ENCODE data around the gene ARID1B. TPM values are rescaled to one million over a fixed set of nuclear protein-coding genes. Genes with fewer than 3 reads are reported as not detected.
A peak's percentile ranks its signal among the peaks of the same experiment; 100 is the strongest.

ARID1B gene
- total and polyA plus RNA-seq, 2 experiments from 2014 or later = 41.9 to 72.7 TPM

DNA sequence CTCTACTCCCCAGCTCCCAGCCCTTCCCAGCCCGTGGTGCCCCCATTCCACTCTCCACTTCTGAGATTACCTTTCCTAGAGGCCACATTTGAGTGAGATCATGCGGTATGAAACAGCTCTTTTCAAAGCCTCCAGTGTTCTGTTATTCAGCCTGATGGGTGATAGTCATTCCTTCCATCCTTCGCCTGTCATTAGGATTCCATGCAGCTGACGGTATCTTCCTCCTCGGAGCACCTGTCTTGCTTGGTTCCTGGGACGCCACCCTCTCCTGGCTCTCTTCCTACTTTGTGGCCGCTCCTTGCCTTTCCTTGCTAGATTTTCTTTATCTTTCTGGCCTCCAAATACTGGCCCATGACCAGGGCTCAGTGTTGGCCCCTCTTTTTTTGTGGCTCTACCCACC lies 137.0 kb downstream of the ARID1B start:
- TF ChIP-seq, protein P1, sequence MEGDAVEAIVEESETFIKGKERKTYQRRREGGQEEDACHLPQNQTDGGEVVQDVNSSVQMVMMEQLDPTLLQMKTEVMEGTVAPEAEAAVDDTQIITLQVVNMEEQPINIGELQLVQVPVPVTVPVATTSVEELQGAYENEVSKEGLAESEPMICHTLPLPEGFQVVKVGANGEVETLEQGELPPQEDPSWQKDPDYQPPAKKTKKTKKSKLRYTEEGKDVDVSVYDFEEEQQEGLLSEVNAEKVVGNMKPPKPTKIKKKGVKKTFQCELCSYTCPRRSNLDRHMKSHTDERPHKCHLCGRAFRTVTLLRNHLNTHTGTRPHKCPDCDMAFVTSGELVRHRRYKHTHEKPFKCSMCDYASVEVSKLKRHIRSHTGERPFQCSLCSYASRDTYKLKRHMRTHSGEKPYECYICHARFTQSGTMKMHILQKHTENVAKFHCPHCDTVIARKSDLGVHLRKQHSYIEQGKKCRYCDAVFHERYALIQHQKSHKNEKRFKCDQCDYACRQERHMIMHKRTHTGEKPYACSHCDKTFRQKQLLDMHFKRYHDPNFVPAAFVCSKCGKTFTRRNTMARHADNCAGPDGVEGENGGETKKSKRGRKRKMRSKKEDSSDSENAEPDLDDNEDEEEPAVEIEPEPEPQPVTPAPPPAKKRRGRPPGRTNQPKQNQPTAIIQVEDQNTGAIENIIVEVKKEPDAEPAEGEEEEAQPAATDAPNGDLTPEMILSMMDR (IDR thresholded peaks at IDR 0.05; ENCODE audit: low read depth, low read length) = no peak
- H3K27ac ChIP-seq = no peak overlapping the region

DNA sequence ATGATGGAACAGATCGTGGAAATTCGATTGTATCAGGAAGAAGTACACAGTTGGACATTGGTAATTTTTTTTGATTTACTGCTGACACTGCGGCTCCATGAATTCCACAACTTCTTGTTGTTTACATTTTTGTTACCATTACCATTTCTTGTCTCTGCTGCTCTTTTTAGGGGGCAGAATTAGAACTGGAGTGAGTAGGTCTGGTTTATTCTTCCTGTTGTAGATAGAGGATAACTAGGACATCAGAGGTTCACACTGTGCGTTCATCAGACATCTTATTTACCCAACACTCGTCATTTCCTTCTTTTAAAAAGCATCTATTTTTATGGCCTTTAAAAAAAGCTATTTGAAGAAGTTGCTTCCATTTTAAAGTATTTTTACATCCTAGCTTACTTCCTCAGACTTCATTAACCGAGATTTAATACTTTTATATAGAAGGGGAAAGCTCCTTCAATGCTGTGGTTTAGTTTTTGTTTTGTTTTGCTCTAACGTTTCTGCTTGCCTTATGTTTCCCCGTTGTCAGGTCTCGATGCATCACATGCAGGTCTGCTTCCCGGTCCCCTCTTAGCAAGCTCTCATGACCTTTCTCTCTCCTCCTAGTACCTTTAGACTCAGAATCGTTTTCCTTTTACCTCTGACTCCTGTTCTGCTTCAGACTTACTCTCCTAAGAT lies 139.1 kb downstream of the ARID1B start:
- Histone ChIP-seq H3K4me3 (no peak overlapping the region), H3K27me3 (no peaks in the 10 kb centered on the region), H3K36me3 (no peaks in the 10 kb centered on the region), H3K27ac (no peak overlapping the region), H3K9me3 (ENCODE audit: low read depth) (no peaks in the 10 kb centered on the region), H3K4me1 (ENCODE audit: low read depth) (peaks cover 11% of the 10 kb centered on the region)
- TF ChIP-seq, protein P1 (IDR thresholded peaks at IDR 0.05; ENCODE audit: low read depth, low read length) = no peak
- DNase-seq (ENCODE audit: low read depth in 1 of 2, low spot score in 1 of 2) = no peak

More for the DNA sequence above, 137.0 kb downstream of the ARID1B start:
- Histone ChIP-seq H3K4me3 (no peak overlapping the region), H3K4me1 (ENCODE audit: low read depth) (peaks cover 11% of the 10 kb centered on the region), H3K27me3 (no peaks in the 10 kb centered on the region), H3K9me3 (ENCODE audit: low read depth) (no peaks in the 10 kb centered on the region), H3K36me3 (no peaks in the 10 kb centered on the region)
- no peak for DNase-seq (ENCODE audit: low read depth in 1 of 2, low spot score in 1 of 2)

DNA sequence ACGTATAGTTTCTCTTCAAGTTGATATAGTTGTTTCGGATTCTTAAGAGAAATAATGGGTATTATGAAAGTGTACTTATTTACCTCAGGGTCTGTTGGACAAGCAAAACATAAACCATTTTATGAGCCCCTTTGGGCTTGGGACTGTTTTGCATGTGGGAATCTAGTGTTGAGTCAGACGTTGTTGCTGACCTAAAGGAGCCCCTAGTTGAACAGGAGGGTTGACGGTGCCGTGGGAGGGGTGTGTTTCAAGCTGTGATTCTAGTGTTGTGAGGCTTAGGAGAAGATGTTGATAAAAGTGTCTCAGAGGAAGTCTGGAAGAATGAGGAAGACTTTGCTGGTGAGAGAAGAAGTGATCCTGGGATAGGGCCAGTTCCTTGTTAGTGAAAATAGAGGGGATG lies 140.0 kb downstream of the ARID1B start:
- H3K27ac ChIP-seq = no peak overlapping the region
- TF ChIP-seq, protein P1 (IDR thresholded peaks at IDR 0.05; ENCODE audit: low read depth, low read length) = no peak
- H3K27me3 ChIP-seq = no peaks in the 10 kb centered on the region
- no peak for DNase-seq (ENCODE audit: low read depth in 1 of 2, low spot score in 1 of 2)
- H3K4me1 ChIP-seq (ENCODE audit: low read depth) = peaks cover 10% of the 10 kb centered on the region
- H3K36me3 ChIP-seq = no peaks in the 10 kb centered on the region
- no peaks in the 10 kb centered on the region for H3K9me3 ChIP-seq (ENCODE audit: low read depth)
- no peak overlapping the region for H3K4me3 ChIP-seq

DNA sequence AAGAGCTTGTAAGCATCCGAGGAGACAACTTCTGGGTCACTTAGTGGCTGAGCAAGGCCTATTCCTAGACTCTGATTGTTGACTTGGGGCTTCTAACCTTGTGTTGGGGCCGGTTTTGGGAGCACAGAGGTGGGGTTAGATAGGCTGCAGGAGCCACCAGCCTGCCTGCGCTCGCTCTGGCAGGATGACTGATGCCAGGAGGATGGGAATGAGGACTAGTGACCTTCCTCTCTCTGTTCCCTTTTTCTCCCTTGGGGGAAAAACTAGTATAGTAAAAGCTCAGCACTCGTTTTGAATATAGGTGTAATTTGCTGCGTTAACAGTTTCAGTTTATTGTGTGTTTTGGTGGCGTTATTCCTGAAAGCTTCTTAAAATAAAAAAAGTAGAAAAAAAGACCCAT lies 141.5 kb downstream of the ARID1B start:
- no peaks in the 10 kb centered on the region for H3K27me3 ChIP-seq
- TF ChIP-seq, protein P1 (IDR thresholded peaks at IDR 0.05; ENCODE audit: low read depth, low read length) = no peak
- H3K27ac ChIP-seq = peak overlapping the region; percentile 58
- no peaks in the 10 kb centered on the region for H3K36me3 ChIP-seq
- peaks cover 6% of the 10 kb centered on the region for H3K4me1 ChIP-seq (ENCODE audit: low read depth)
- no peaks in the 10 kb centered on the region for H3K9me3 ChIP-seq (ENCODE audit: low read depth)
- no peak overlapping the region for H3K4me3 ChIP-seq
- no peak for DNase-seq (ENCODE audit: low read depth in 1 of 2, low spot score in 1 of 2)

DNA sequence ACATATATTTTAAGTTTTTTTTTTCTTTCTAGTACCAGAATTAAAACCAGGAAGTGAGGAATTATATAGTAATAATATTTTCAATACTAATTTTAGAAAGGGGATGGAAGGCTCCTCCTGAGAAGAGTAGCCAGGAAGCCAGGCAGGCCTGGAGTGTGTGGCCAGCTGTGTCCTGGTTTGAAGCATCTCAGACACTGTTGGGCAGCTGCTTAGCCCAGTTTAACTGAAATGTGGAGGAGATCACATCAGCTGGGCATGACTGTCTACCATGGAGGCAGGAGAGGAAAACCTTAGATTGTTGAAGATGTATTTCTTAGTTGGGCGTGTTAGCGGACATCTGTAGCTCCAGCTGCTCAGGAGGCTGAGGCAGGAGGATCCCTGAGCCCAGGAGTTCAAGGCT lies 142.2 kb downstream of the ARID1B start:
- no peaks in the 10 kb centered on the region for H3K36me3 ChIP-seq
- no peak overlapping the region for H3K27ac ChIP-seq
- DNase-seq (ENCODE audit: low read depth in 1 of 2, low spot score in 1 of 2) = no peak
- TF ChIP-seq, protein P1 (IDR thresholded peaks at IDR 0.05; ENCODE audit: low read depth, low read length) = no peak
- H3K27me3 ChIP-seq = no peaks in the 10 kb centered on the region
- no peak overlapping the region for H3K4me3 ChIP-seq
- H3K9me3 ChIP-seq (ENCODE audit: low read depth) = no peaks in the 10 kb centered on the region
- H3K4me1 ChIP-seq (ENCODE audit: low read depth) = peaks cover 6% of the 10 kb centered on the region
